ENCODE data around the gene MYO16.

Gene MYO16

DNA sequence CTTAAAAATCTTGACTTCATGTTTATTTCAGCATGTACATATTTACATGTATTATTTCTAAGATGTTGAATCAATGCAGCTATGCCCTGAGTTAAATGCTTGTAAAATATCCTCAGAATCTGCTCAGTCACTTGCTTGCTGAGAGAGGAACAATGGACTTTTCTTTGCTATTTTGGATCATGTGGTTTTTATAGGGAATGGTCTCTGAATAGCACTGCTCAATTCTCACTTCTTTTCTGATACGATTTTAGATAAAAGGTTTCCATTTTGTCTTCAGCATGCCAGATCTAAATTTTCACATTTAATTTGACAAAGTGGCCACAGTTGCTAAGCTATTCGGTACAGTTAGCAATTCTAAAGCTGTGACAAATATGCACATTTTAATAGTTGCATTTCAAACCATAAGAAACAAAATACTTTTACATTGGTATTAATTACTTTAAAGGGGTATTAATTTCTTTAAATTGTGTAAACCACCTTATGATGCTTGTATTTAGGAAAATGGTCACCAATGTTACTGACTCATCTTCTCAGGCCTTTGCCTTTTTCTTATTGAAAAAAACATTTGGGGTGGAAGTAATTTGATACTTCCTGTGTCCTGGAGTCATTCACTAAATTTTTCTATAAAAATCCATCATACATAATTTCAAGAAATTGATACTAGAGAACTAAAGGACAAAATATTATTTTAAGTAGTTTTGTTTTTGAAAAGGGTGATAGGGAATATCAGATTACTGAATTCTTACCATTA lies 113.5 kb downstream of the MYO16 start:
- in situ Hi-C loops (cut with MboI; ENCODE audit: low pct_unique_long_range_greater_than_20kb, low sequenced_read_pairs, unreplicated experiment) = no loop called here
- DNase-seq (ENCODE audit: low spot score) = no peak
- no peak for TF ChIP-seq CTCF (IDR thresholded peaks at IDR 0.05; ENCODE audit: extremely low read depth, insufficient read depth, missing control alignments)

DNA sequence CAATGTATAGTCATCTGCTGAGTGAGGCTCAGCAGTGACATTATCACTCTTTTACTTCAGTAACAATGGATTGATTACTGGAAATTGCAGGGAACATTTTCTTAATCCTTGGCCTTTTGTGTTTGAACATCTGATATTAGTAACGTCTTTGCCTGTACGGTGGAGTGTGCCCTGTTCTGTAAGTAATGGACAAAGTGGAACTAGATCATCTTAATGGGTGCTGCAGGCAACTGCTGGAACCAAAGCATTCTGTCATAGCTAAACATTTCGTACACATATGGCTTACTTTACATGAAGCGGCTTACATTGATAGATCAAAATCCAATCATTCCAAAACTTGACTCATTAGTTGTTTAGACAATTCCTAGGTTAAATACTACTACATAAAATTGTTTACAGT lies 114.1 kb downstream of the MYO16 start:
- no peak for DNase-seq (ENCODE audit: low spot score)
- in situ Hi-C loops (cut with MboI; ENCODE audit: low pct_unique_long_range_greater_than_20kb, low sequenced_read_pairs, unreplicated experiment) = no loop called here
- TF ChIP-seq CTCF (IDR thresholded peaks at IDR 0.05; ENCODE audit: extremely low read depth, insufficient read depth, missing control alignments) = no peak

GRCh38 chr13:108747843-108748242 lies 118.4 kb downstream of the MYO16 start:
- no peak for TF ChIP-seq CTCF (IDR thresholded peaks at IDR 0.05; ENCODE audit: extremely low read depth, insufficient read depth, missing control alignments)
- no peak for DNase-seq (ENCODE audit: low spot score)
- in situ Hi-C loops (cut with MboI; ENCODE audit: low pct_unique_long_range_greater_than_20kb, low sequenced_read_pairs, unreplicated experiment) = no loop called here

- no peak for TF ChIP-seq CTCF (IDR thresholded peaks at IDR 0.05; ENCODE audit: extremely low read depth, insufficient read depth, missing control alignments)
- DNase-seq (ENCODE audit: low spot score) = no peak
- in situ Hi-C loops (cut with MboI; ENCODE audit: low pct_unique_long_range_greater_than_20kb, low sequenced_read_pairs, unreplicated experiment) = no loop called here
Observed at GRCh38 chr13:108752276-108752675, 122.9 kb downstream of the MYO16 start.

DNA sequence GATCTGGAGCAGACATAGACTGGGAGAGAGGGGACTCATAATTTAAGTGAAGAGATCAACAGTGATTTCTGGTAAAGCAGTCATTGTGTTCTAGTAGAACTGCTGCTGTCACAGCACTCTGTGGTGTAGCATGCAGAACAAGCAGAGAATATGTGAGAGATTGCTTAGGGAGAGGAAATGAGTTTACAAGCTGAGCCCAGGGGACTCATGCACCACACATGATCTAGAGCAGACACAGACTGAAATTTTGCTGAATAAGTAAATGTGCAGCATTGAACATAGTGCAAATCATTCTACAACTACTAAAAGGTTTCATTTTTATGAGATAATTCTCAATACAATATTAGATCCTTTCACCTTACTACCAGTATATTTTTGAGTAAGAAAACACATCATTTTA lies 125.7 kb downstream of the MYO16 start:
- no peak for DNase-seq (ENCODE audit: low spot score)
- TF ChIP-seq CTCF (IDR thresholded peaks at IDR 0.05; ENCODE audit: extremely low read depth, insufficient read depth, missing control alignments) = no peak

GRCh38 chr13:108760129-108760528 lies 130.7 kb downstream of the MYO16 start:
- no peak for DNase-seq (ENCODE audit: low spot score)
- in situ Hi-C loops (cut with MboI; ENCODE audit: low pct_unique_long_range_greater_than_20kb, low sequenced_read_pairs, unreplicated experiment) = no loop called here
- TF ChIP-seq CTCF (IDR thresholded peaks at IDR 0.05; ENCODE audit: extremely low read depth, insufficient read depth, missing control alignments) = no peak

More for the DNA sequence above, 125.7 kb downstream of the MYO16 start:
- in situ Hi-C loops (cut with MboI; ENCODE audit: low pct_unique_long_range_greater_than_20kb, low sequenced_read_pairs, unreplicated experiment) = no loop called here

Data from GM13977 (cell line).